Lower leg skin (tissue), 4 donors: ENCODE results near the gene RIOX2. TPM values are rescaled to one million over a fixed set of nuclear protein-coding genes. Genes with fewer than 3 reads are reported as not detected.

Source experiments
- DNase-seq, 2 donors: peaks; one replicate each; pipeline ENCODE4 v3.0.0-alpha.2; 2019; ENCODE audit warnings: low spot score in 2 of 2
- H3K4me3 ChIP-seq: fragments of 200-600 bp; sonication (generic); 2 replicates; pipeline ENCODE4 v1.5.1; 2017; ENCODE audit warnings: mild to moderate bottlenecking, low read depth; ENCODE audit not compliant: poor library complexity, severe bottlenecking
- CTCF ChIP-seq, 3 donors: fragments of 450-650 bp; IDR thresholded peaks; one replicate each; pipeline ENCODE4 v1.5.1; 2016; ENCODE audit warnings: antibody characterized with exemption in 3 of 3, mild to moderate bottlenecking in 3 of 3, moderate library complexity in 2 of 3
- POLR2A ChIP-seq, 2 donors: fragments of 450-650 bp; IDR thresholded peaks; one replicate each; pipeline ENCODE4 v1.6.1; 2016 to 2017; ENCODE audit warnings: antibody characterized with exemption in 2 of 2, mild to moderate bottlenecking in 1 of 2, moderate library complexity in 1 of 2
- WGBS, 2 donors: methylation state at CpG; one replicate each; pipeline ENCODE4 v1.1.5; 2018; 5-methylcytosine and 5-hydroxymethylcytosine counted together
- intact Hi-C: fragments of 100-400 bp; cut with DNase I; formaldehyde crosslinking; loops from one replicate; pipeline ENCODE4 v1.15.0; 2023; ENCODE audit warnings: low total_unique reads
- total RNA-seq, 4 donors: library from RNA; depleted of rRNA; stranded (reverse); fragments of >200 nt; gene quantifications; one replicate each; pipeline ENCODE4 v1.1.0, GENCODE V29; 2016

Gene RIOX2
- 10 to 100 TPM; 37.6 to 42.5 (median 40.7) TPM for total RNA-seq

GRCh38 chr3:97971679-97972567, at the start of gene RIOX2:
RIOX2 (minus strand) TSS chr3:97972431; CDS start chr3:97967593, 4,838 bp downstream.
- peak within 1 kb of the TSS; percentile 42 for H3K4me3 ChIP-seq
- intact Hi-C loops, result no loop called here
- 1% methylated on average over 41 to 71 of the region's 82 CpGs for WGBS, 2 donors
- peak; percentile 61 to 93 for DNase-seq
- no peak for TF ChIP-seq CTCF (IDR thresholded peaks at IDR 0.05)
- TF ChIP-seq POLR2A (IDR thresholded peaks at IDR 0.05), result no peak

- no peak for DNase-seq
- WGBS, 2 donors, result 90 to 93% methylated on average over 4 of the region's 4 CpGs
- intact Hi-C loops, result loop anchor here (5.0 kb wide), 1 partner anchor 228 kb away; no protein-coding TSS in a partner anchor
- TF ChIP-seq CTCF (IDR thresholded peaks at IDR 0.05) (no peak), POLR2A (IDR thresholded peaks at IDR 0.05) (no peak)
- H3K4me3 ChIP-seq, result no peak overlapping the region
Measured at GRCh38 chr3:98020412-98020811, 48.2 kb upstream of the RIOX2 start.

GRCh38 chr3:98018301-98018700, 46.1 kb upstream of the RIOX2 start:
- no peak for TF ChIP-seq POLR2A (IDR thresholded peaks at IDR 0.05)
- no peak for TF ChIP-seq CTCF (IDR thresholded peaks at IDR 0.05)

GRCh38 chr3:98014268-98014585, 42.0 kb upstream of the RIOX2 start:
- no peak for DNase-seq
- no peak overlapping the region for H3K4me3 ChIP-seq
- intact Hi-C loops, result no loop called here
- TF ChIP-seq POLR2A (IDR thresholded peaks at IDR 0.05) (no peak), CTCF (IDR thresholded peaks at IDR 0.05) (no peak)
- 70 to 71% methylated on average over 2 of the region's 2 CpGs for WGBS, 2 donors

More at GRCh38 chr3:98018301-98018700, 46.1 kb upstream of the RIOX2 start:
- DNase-seq, result no peak
- 57 to 76% methylated on average over 4 of the region's 4 CpGs for WGBS, 2 donors
- intact Hi-C loops, result no loop called here
- H3K4me3 ChIP-seq, result no peak overlapping the region

GRCh38 chr3:98013411-98014267, 41.4 kb upstream of the RIOX2 start:
- no peak overlapping the region for H3K4me3 ChIP-seq
- WGBS, 2 donors, result 37 to 40% methylated on average over 4 of the region's 4 CpGs
- intact Hi-C loops, result no loop called here

More at GRCh38 chr3:98013411-98014267, 41.4 kb upstream of the RIOX2 start:
- TF ChIP-seq CTCF (IDR thresholded peaks at IDR 0.05), result no peak
- DNase-seq, result peak in 1 of 2 donors; percentile 36
